Esophagus (tissue), 2 donors: ENCODE measurements around the gene GCNT3. TPM values are rescaled to one million over a fixed set of nuclear protein-coding genes. Genes with fewer than 3 reads are reported as not detected.

Source experiments
- H3K27ac ChIP-seq, 2 donors: one replicate each; pipeline ENCODE4 v1.5.1; 2013; ENCODE audit warnings: low read depth in 2 of 2, mild to moderate bottlenecking in 2 of 2, inconsistent platforms in 1 of 2, low read length in 1 of 2, moderate library complexity in 1 of 2
- H3K27me3 ChIP-seq, 2 donors: one replicate each; pipeline ENCODE4 v1.6.1; 2013; ENCODE audit warnings: low read length in 2 of 2, control low read depth in 1 of 2, mild to moderate bottlenecking in 1 of 2; ENCODE audit not compliant: insufficient read depth in 2 of 2, control insufficient read depth in 1 of 2
- H3K36me3 ChIP-seq, 2 donors: one replicate each; pipeline ENCODE4 v1.6.1; 2013; ENCODE audit warnings: low read length in 1 of 2; ENCODE audit not compliant: control insufficient read depth in 2 of 2, insufficient read depth in 2 of 2
- H3K4me1 ChIP-seq, 2 donors: one replicate each; pipeline ENCODE4 v1.6.1; 2013; ENCODE audit warnings: low read length in 1 of 2; ENCODE audit not compliant: control insufficient read depth in 2 of 2, insufficient read depth in 2 of 2
- H3K4me3 ChIP-seq, 2 donors: one replicate each; pipeline ENCODE4 v1.5.1; 2013; ENCODE audit warnings: low read length in 2 of 2, mild to moderate bottlenecking in 2 of 2, low read depth in 1 of 2, moderate library complexity in 1 of 2
- H3K9me3 ChIP-seq, 2 donors: one replicate each; pipeline ENCODE4 v1.6.1; 2013; ENCODE audit warnings: mild to moderate bottlenecking in 2 of 2, low read depth in 1 of 2, low read length in 1 of 2, moderate library complexity in 1 of 2; ENCODE audit not compliant: control insufficient read depth in 2 of 2, insufficient read depth in 1 of 2
- WGBS, 2 donors: extraction: QIAGEN DNeasy Blood & Tissue Kit; methylation state at CpG; one replicate each; pipeline ENCODE4 v1.1.7; 2013; 5-methylcytosine and 5-hydroxymethylcytosine counted together
- polyA plus RNA-seq, 2 donors: library from polyadenylated mRNA; stranded (reverse); fragments of 200-250 nt; gene quantifications; one replicate each; pipeline ENCODE4 v1.2.3, GENCODE V29; 2013
- donor health status: healthy with polysubstance abuse.
- donor health status: Bipolar disorder and iron deficiency.

Gene GCNT3
- polyA plus RNA-seq = 10 to 100 TPM in 1 of 2 donors, 1 to 10 TPM in 1; 8.3 to 16.3 TPM

- Histone ChIP-seq H3K36me3 (no peaks in the 10 kb centered on the region), H3K27ac (peak within 1 kb of the TSS in 1 of 2 donors; percentile 42), H3K9me3 (no peaks in the 10 kb centered on the region), H3K27me3 (no peaks in the 10 kb centered on the region), H3K4me1 (peaks cover 2 to 4% of the 10 kb centered on the region in 2 donors), H3K4me3 (peak within 1 kb of the TSS in 1 of 2 donors; percentile 1)
- WGBS, 2 donors = 58 to 72% methylated on average over 8 of the region's 8 CpGs
These were observed at the start of gene GCNT3 for GRCh38 chr15:59611276-59612260. Gene GCNT3 (plus strand): TSS chr15:59611783. CDS start chr15:59618239, 6,456 bp downstream.

- H3K27me3 ChIP-seq = no peaks in the 10 kb centered on the region
- H3K4me1 ChIP-seq = no peaks in the 10 kb centered on the region
- no peaks in the 10 kb centered on the region for H3K9me3 ChIP-seq
- no peak overlapping the region for H3K27ac ChIP-seq
- H3K36me3 ChIP-seq = no peaks in the 10 kb centered on the region
- 93 to 98% methylated on average over 2 of the region's 2 CpGs for WGBS, 2 donors
- H3K4me3 ChIP-seq = no peak overlapping the region
These were observed 49.0 kb upstream of the GCNT3 start for GRCh38 chr15:59562448-59563186.

- 92 to 93% methylated on average over 4 of the region's 4 CpGs for WGBS, 2 donors
- Histone ChIP-seq H3K9me3 (no peaks in the 10 kb centered on the region), H3K4me1 (peaks cover 0 to 2% of the 10 kb centered on the region in 2 donors), H3K27ac (no peak overlapping the region), H3K27me3 (no peaks in the 10 kb centered on the region), H3K36me3 (no peaks in the 10 kb centered on the region), H3K4me3 (no peak overlapping the region)
These were observed 46.3 kb upstream of the GCNT3 start for GRCh38 chr15:59565299-59565698.

GRCh38 chr15:59567324-59567723, 44.3 kb upstream of the GCNT3 start:
- 70 to 84% methylated on average over 1 of the region's 1 CpG for WGBS, 2 donors
- no peaks in the 10 kb centered on the region for H3K36me3 ChIP-seq
- H3K27me3 ChIP-seq = no peaks in the 10 kb centered on the region
- H3K4me1 ChIP-seq = peaks cover 0 to 2% of the 10 kb centered on the region in 2 donors
- no peak overlapping the region for H3K4me3 ChIP-seq
- H3K9me3 ChIP-seq = no peaks in the 10 kb centered on the region
- no peak overlapping the region for H3K27ac ChIP-seq

GRCh38 chr15:59569477-59569876, 42.1 kb upstream of the GCNT3 start:
- H3K27ac ChIP-seq = no peak overlapping the region
- no peaks in the 10 kb centered on the region for H3K9me3 ChIP-seq
- 78 to 83% methylated on average over 8 of the region's 8 CpGs for WGBS, 2 donors

GRCh38 chr15:59570315-59570714, 41.3 kb upstream of the GCNT3 start:
- H3K27ac ChIP-seq = peak overlapping the region in 1 of 2 donors; percentile 27
- WGBS, 2 donors = 43 to 48% methylated on average over 3 of the region's 3 CpGs
- H3K36me3 ChIP-seq = no peaks in the 10 kb centered on the region
- no peaks in the 10 kb centered on the region for H3K9me3 ChIP-seq
- peaks cover 0 to 2% of the 10 kb centered on the region in 2 donors for H3K4me1 ChIP-seq
- no peaks in the 10 kb centered on the region for H3K27me3 ChIP-seq
- H3K4me3 ChIP-seq = no peak overlapping the region

More at GRCh38 chr15:59569477-59569876, 42.1 kb upstream of the GCNT3 start:
- Histone ChIP-seq H3K36me3 (no peaks in the 10 kb centered on the region), H3K4me3 (no peak overlapping the region), H3K27me3 (no peaks in the 10 kb centered on the region), H3K4me1 (peaks cover 0 to 2% of the 10 kb centered on the region in 2 donors)

GRCh38 chr15:59571606-59572005, 40.0 kb upstream of the GCNT3 start:
- WGBS, 2 donors = 91 to 95% methylated on average over 6 of the region's 6 CpGs
- H3K4me1 ChIP-seq = peaks cover 0 to 2% of the 10 kb centered on the region in 2 donors
- H3K27me3 ChIP-seq = no peaks in the 10 kb centered on the region
- H3K9me3 ChIP-seq = no peaks in the 10 kb centered on the region
- no peak overlapping the region for H3K4me3 ChIP-seq
- no peak overlapping the region for H3K27ac ChIP-seq
- no peaks in the 10 kb centered on the region for H3K36me3 ChIP-seq

- WGBS, 2 donors = 90 to 94% methylated on average over 3 of the region's 3 CpGs
- Histone ChIP-seq H3K4me3 (no peak overlapping the region), H3K36me3 (no peaks in the 10 kb centered on the region), H3K4me1 (no peaks in the 10 kb centered on the region), H3K9me3 (no peaks in the 10 kb centered on the region), H3K27me3 (no peaks in the 10 kb centered on the region), H3K27ac (no peak overlapping the region)
These were observed 28.5 kb upstream of the GCNT3 start for GRCh38 chr15:59583088-59583487.

GRCh38 chr15:59587085-59587826, 24.3 kb upstream of the GCNT3 start:
- Histone ChIP-seq H3K4me3 (no peak overlapping the region), H3K27ac (no peak overlapping the region), H3K36me3 (no peaks in the 10 kb centered on the region), H3K9me3 (no peaks in the 10 kb centered on the region), H3K4me1 (no peaks in the 10 kb centered on the region), H3K27me3 (no peaks in the 10 kb centered on the region)
- 35 to 38% methylated on average over 3 of the region's 3 CpGs for WGBS, 2 donors
